ENCODE results near the gene HAUS2.

Gene HAUS2

DNA sequence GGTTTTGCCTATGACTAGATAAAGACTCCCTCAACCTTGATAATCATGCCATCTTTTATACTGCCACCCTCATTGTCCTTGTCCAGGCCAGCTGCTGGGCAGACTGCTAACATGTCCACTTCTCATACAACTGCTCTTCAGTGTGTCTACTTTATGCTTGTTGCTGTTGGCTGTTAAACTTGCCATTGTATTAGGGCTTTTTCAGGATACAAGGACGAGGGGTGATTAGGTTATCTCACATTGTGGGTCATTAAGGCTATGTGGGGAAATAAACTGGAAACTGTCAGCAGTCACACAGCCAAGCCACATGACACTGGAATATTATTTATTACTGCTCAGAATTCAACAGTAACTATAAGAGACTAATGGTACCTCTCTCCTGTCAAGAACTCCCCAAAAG is 62.9 kb downstream of the HAUS2 start:
- DNase-seq = no peak

DNA sequence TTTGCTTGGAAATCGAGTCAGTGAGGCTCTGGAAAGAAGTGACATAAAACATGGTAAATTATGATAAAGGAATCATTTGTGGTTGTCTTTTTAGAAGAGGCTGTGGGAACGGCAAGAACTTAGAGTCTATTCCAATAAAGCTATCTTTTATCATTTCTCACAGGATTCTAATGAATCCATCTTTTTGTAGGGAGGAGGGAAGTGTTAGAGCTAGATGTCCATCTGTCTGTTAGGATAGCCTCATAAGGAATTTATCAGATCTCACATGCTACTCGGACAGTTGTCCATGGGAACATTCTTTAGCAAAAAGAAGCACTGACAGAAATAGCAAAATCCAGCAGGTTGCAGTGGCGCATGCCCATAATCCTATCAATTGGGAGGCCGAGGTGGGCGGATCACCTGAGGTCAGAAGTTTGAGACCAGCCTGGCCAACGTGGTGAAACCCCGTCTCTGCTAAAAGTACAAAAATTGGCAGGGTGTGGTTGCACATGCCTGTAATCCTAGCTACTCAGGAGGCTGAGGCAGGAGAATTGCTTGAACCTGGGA is 63.8 kb downstream of the HAUS2 start:
- DNase-seq = no peak

DNA sequence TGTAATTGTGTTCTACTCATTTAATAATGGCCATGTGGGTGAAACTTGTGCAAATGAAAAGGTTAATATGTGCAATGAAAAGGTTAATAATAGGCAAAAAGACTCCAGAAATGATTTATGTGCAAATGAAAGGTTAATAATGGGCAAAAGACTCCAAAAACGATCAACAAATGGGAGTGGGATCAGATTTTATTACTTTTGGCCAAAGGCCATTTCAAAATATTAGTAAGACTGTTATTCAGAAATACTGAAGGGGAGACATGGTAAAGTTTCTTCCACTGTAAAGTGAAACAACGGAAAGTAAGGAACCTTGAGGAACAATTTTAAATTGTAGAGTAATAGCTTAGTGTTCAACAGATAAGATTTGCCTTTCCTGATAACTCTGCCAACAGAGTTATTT is 67.5 kb downstream of the HAUS2 start:
- DNase-seq = no peak

All from NCI-H1417 (cell line).